Osteoblast (primary cell): Measurements from ENCODE around the gene UBE2L6. TPM values are rescaled to one million over a fixed set of nuclear protein-coding genes. Genes with fewer than 3 reads are reported as not detected.

ENCODE experiments used
- DNase-seq: peaks from one replicate; pipeline ENCODE4 v3.0.0; 2011; ENCODE audit warnings: low spot score, mixed read lengths; ENCODE audit not compliant: insufficient read length; ENCODE audit errors: missing footprints
- H2AFZ ChIP-seq: 2 replicates; pipeline ENCODE4 v1.6.0; 2011; ENCODE audit warnings: mild to moderate bottlenecking, low read length
- H3K27ac ChIP-seq: 2 replicates; pipeline ENCODE4 v1.5.1; 2011; ENCODE audit warnings: mild to moderate bottlenecking, low read depth, low read length, moderate library complexity
- H3K27me3 ChIP-seq: 2 replicates; pipeline ENCODE4 v1.6.0; 2012; ENCODE audit warnings: mild to moderate bottlenecking, control low read depth, inconsistent platforms, low read length, moderate library complexity; ENCODE audit not compliant: insufficient read depth
- H3K36me3 ChIP-seq: 2 replicates; pipeline ENCODE4 v1.5.1; 2011; ENCODE audit warnings: mild to moderate bottlenecking, low read length, control low read depth, moderate library complexity; ENCODE audit not compliant: insufficient read depth
- H3K4me1 ChIP-seq: 2 replicates; pipeline ENCODE4 v1.5.1; 2011; ENCODE audit warnings: mild to moderate bottlenecking, low read length, control low read depth, moderate library complexity; ENCODE audit not compliant: insufficient read depth
- H3K4me2 ChIP-seq: 2 replicates; pipeline ENCODE4 v1.6.0; 2011; ENCODE audit warnings: mild to moderate bottlenecking, low read length; ENCODE audit not compliant: insufficient read depth
- H3K4me3 ChIP-seq: fragments of 200-600 bp; sonication (generic); 3 replicates; pipeline ENCODE4 v1.5.1; 2012; ENCODE audit warnings: mild to moderate bottlenecking, low read length, inconsistent platforms; ENCODE audit not compliant: insufficient read depth
- H3K79me2 ChIP-seq: 2 replicates; pipeline ENCODE4 v1.6.0; 2012; ENCODE audit warnings: mild to moderate bottlenecking, low read length, control low read depth, inconsistent platforms; ENCODE audit not compliant: insufficient read depth
- H3K9me3 ChIP-seq: 2 replicates; pipeline ENCODE4 v1.5.1; 2011; ENCODE audit warnings: low read depth, low read length, control low read depth
- H4K20me1 ChIP-seq: 2 replicates; pipeline ENCODE4 v1.6.0; 2012; ENCODE audit warnings: mild to moderate bottlenecking, low read length, control low read depth; ENCODE audit not compliant: insufficient read depth
- total RNA-seq: library from RNA; depleted of rRNA; stranded (reverse); fragments of >200 nt; gene quantifications from 2 replicates; pipeline ENCODE4 v1.2.3, GENCODE V29; 2012
- TF ChIP-seq, protein P1 (sequence below): IDR thresholded peaks from 2 replicates; pipeline ENCODE4 v1.5.1; 2011; ENCODE audit warnings: mild to moderate bottlenecking, low read depth, low read length, moderate library complexity; ENCODE audit errors: extremely low read depth

The UBE2L6 gene
- total RNA-seq, 1 donor: 65.9 TPM

- Histone ChIP-seq H3K9me3 (no peaks in the 10 kb centered on the region), H3K4me3 (no peak overlapping the region), H3K4me1 (peaks cover 4% of the 10 kb centered on the region), H3K79me2 (no peaks in the 10 kb centered on the region), H2AFZ (no peak overlapping the region), H4K20me1 (no peaks in the 10 kb centered on the region), H3K4me2 (no peak overlapping the region), H3K27me3 (peaks cover 5% of the 10 kb centered on the region), H3K36me3 (peaks cover 17% of the 10 kb centered on the region), H3K27ac (no peak overlapping the region)
- TF ChIP-seq, protein P1, sequence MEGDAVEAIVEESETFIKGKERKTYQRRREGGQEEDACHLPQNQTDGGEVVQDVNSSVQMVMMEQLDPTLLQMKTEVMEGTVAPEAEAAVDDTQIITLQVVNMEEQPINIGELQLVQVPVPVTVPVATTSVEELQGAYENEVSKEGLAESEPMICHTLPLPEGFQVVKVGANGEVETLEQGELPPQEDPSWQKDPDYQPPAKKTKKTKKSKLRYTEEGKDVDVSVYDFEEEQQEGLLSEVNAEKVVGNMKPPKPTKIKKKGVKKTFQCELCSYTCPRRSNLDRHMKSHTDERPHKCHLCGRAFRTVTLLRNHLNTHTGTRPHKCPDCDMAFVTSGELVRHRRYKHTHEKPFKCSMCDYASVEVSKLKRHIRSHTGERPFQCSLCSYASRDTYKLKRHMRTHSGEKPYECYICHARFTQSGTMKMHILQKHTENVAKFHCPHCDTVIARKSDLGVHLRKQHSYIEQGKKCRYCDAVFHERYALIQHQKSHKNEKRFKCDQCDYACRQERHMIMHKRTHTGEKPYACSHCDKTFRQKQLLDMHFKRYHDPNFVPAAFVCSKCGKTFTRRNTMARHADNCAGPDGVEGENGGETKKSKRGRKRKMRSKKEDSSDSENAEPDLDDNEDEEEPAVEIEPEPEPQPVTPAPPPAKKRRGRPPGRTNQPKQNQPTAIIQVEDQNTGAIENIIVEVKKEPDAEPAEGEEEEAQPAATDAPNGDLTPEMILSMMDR: no peak
- no peak for DNase-seq
Measured at GRCh38 chr11:57545883-57546282, 21.6 kb downstream of the UBE2L6 start.

- TF ChIP-seq, protein P1: no peak
- no peak for DNase-seq
- Histone ChIP-seq H3K27me3 (peaks cover 5% of the 10 kb centered on the region), H3K4me1 (peaks cover 4% of the 10 kb centered on the region), H3K36me3 (peaks cover 4% of the 10 kb centered on the region), H2AFZ (no peak overlapping the region), H3K27ac (no peak overlapping the region), H3K79me2 (no peaks in the 10 kb centered on the region), H3K4me2 (no peak overlapping the region), H4K20me1 (no peaks in the 10 kb centered on the region), H3K4me3 (no peak overlapping the region), H3K9me3 (no peaks in the 10 kb centered on the region)
Measured at GRCh38 chr11:57544566-57544965, 22.9 kb downstream of the UBE2L6 start.

GRCh38 chr11:57543593-57543992, 23.9 kb downstream of the UBE2L6 start:
- H3K27me3 ChIP-seq: peaks cover 5% of the 10 kb centered on the region
- TF ChIP-seq, protein P1: no peak
- no peak overlapping the region for H3K27ac ChIP-seq
- no peaks in the 10 kb centered on the region for H4K20me1 ChIP-seq
- no peaks in the 10 kb centered on the region for H3K79me2 ChIP-seq
- no peak overlapping the region for H3K4me2 ChIP-seq
- no peaks in the 10 kb centered on the region for H3K9me3 ChIP-seq
- no peak for DNase-seq
- no peaks in the 10 kb centered on the region for H3K36me3 ChIP-seq
- H3K4me3 ChIP-seq: no peak overlapping the region
- H2AFZ ChIP-seq: no peak overlapping the region
- H3K4me1 ChIP-seq: peaks cover 4% of the 10 kb centered on the region

DNA sequence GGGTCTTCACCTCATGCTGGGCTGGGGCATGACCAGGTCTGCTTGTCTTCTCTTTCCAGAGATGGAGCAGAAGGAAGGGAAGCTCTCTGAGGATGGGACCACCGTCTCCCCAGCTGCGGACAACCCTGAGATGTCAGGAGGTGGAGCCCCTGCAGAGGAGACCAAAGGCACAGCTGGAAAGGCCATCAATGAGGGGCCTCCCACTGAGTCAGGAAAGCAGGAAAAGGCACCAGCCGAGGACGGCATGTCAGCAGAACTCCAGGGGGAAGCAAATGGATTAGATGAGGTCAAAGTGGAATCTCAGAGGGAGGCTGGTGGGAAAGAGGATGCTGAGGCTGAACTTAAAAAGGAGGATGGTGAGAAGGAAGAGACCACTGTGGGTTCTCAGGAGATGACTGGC, 24.9 kb downstream of the UBE2L6 start:
- no peak overlapping the region for H2AFZ ChIP-seq

More for the DNA sequence above, 24.9 kb downstream of the UBE2L6 start:
- peaks cover 5% of the 10 kb centered on the region for H3K27me3 ChIP-seq
- no peaks in the 10 kb centered on the region for H4K20me1 ChIP-seq
- no peaks in the 10 kb centered on the region for H3K79me2 ChIP-seq
- DNase-seq: no peak
- H3K4me1 ChIP-seq: peaks cover 4% of the 10 kb centered on the region
- H3K27ac ChIP-seq: no peak overlapping the region
- H3K36me3 ChIP-seq: no peaks in the 10 kb centered on the region
- no peaks in the 10 kb centered on the region for H3K9me3 ChIP-seq
- H3K4me2 ChIP-seq: no peak overlapping the region
- no peak overlapping the region for H3K4me3 ChIP-seq
- TF ChIP-seq, protein P1: no peak
